ENCODE measurements around the gene BARHL1. TPM values are rescaled to one million over a fixed set of nuclear protein-coding genes. Genes with fewer than 3 reads are reported as not detected.

The BARHL1 gene
- total RNA-seq, 4 donors from 2014 or later, result not detected

- Histone ChIP-seq H3K27me3 (no peaks in the 10 kb centered on the region), H3K9me3 (no peaks in the 10 kb centered on the region), H3K27ac (no peak overlapping the region), H3K36me3 (peaks cover 0 to 39% (median 0%) of the 10 kb centered on the region in 3 donors), H3K4me1 (no peaks in the 10 kb centered on the region), H3K4me3 (no peak overlapping the region)
- DNase-seq, result no peak
- TF ChIP-seq POLR2A (IDR thresholded peaks at IDR 0.05), result no peak
- no peak for TF ChIP-seq CTCF (IDR thresholded peaks at IDR 0.05)
Observed at GRCh38 chr9:132626285-132626684, 43.9 kb downstream of the BARHL1 start.

- no peak overlapping the region for H3K27ac ChIP-seq
- no peaks in the 10 kb centered on the region for H3K4me1 ChIP-seq
- H3K27me3 ChIP-seq, result no peaks in the 10 kb centered on the region
- no peak overlapping the region for H3K4me3 ChIP-seq
- H3K36me3 ChIP-seq, result peaks cover 0 to 45% (median 0%) of the 10 kb centered on the region in 3 donors
- no peaks in the 10 kb centered on the region for H3K9me3 ChIP-seq
- DNase-seq, result no peak
- TF ChIP-seq POLR2A (IDR thresholded peaks at IDR 0.05) (no peak), CTCF (IDR thresholded peaks at IDR 0.05) (no peak)
Observed at GRCh38 chr9:132627106-132627505, 44.7 kb downstream of the BARHL1 start.

GRCh38 chr9:132627594-132627993, 45.2 kb downstream of the BARHL1 start:
- H3K36me3 ChIP-seq, result peaks cover 0 to 45% (median 0%) of the 10 kb centered on the region in 3 donors
- no peak for DNase-seq
- TF ChIP-seq POLR2A (IDR thresholded peaks at IDR 0.05) (no peak), CTCF (IDR thresholded peaks at IDR 0.05) (no peak)

GRCh38 chr9:132628746-132629145, 46.3 kb downstream of the BARHL1 start:
- no peaks in the 10 kb centered on the region for H3K9me3 ChIP-seq
- H3K36me3 ChIP-seq, result peaks cover 0 to 45% (median 0%) of the 10 kb centered on the region in 3 donors

More at GRCh38 chr9:132627594-132627993, 45.2 kb downstream of the BARHL1 start:
- no peaks in the 10 kb centered on the region for H3K27me3 ChIP-seq
- H3K4me3 ChIP-seq, result no peak overlapping the region
- H3K27ac ChIP-seq, result no peak overlapping the region
- H3K4me1 ChIP-seq, result no peaks in the 10 kb centered on the region
- H3K9me3 ChIP-seq, result no peaks in the 10 kb centered on the region

DNA sequence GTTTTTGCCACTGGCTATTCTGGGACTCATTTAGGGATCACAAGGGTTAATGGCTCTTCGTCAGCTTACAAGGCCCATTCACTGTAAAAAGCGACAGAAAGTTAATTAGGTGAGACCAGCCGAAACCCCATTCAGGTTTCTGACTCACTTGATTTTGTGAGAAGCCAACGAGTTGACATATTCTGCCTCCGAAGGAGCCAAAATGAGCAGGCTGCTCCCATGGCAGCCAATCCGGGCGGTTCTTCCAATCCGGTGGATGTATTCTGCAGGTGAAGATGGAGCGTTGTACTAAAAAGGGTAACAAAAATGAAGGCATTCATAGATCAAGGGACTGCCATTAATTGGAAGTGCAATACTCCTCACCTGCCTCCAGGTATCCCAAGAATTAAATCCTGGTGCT, 47.7 kb downstream of the BARHL1 start:
- Histone ChIP-seq H3K4me1 (no peaks in the 10 kb centered on the region), H3K36me3 (peaks cover 0 to 42% (median 0%) of the 10 kb centered on the region in 3 donors), H3K9me3 (no peaks in the 10 kb centered on the region), H3K27ac (no peak overlapping the region), H3K4me3 (no peak overlapping the region), H3K27me3 (no peaks in the 10 kb centered on the region)
- DNase-seq, result no peak
- TF ChIP-seq POLR2A (IDR thresholded peaks at IDR 0.05) (no peak), CTCF (IDR thresholded peaks at IDR 0.05) (no peak)

More at GRCh38 chr9:132628746-132629145, 46.3 kb downstream of the BARHL1 start:
- TF ChIP-seq POLR2A (IDR thresholded peaks at IDR 0.05) (no peak), CTCF (IDR thresholded peaks at IDR 0.05) (no peak)
- H3K27me3 ChIP-seq, result no peaks in the 10 kb centered on the region
- DNase-seq, result no peak
- H3K4me3 ChIP-seq, result no peak overlapping the region
- H3K4me1 ChIP-seq, result no peaks in the 10 kb centered on the region
- H3K27ac ChIP-seq, result no peak overlapping the region

DNA sequence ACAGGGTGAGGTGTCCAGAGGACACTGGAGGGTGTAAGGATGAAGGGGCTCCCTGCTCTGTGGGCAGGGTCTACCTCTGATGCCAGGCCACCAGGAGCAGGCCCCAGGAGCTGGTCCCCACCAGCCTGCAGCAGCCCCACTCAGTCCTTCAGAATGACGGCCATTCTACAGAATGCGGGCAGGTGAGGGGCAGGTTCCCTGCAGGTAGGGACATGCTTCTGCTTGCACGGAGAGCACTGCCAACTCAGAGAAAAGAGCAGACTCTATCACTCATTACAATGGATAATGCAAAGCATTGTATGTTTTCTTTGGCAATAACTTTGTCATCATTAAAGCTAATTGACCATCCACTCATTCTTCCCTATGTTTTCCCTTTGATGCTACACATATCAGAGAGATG, 48.4 kb downstream of the BARHL1 start:
- Histone ChIP-seq H3K4me1 (no peaks in the 10 kb centered on the region), H3K4me3 (no peak overlapping the region), H3K9me3 (no peaks in the 10 kb centered on the region), H3K27ac (no peak overlapping the region), H3K27me3 (no peaks in the 10 kb centered on the region), H3K36me3 (peaks cover 0 to 39% (median 0%) of the 10 kb centered on the region in 3 donors)
- TF ChIP-seq CTCF (IDR thresholded peaks at IDR 0.05), result no peak
- DNase-seq, result no peak

Measured in Peyer's patch (tissue), 4 donors.